ENCODE data around the gene ARL10.

The ARL10 gene, protein sequence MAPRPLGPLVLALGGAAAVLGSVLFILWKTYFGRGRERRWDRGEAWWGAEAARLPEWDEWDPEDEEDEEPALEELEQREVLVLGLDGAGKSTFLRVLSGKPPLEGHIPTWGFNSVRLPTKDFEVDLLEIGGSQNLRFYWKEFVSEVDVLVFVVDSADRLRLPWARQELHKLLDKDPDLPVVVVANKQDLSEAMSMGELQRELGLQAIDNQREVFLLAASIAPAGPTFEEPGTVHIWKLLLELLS

DNA sequence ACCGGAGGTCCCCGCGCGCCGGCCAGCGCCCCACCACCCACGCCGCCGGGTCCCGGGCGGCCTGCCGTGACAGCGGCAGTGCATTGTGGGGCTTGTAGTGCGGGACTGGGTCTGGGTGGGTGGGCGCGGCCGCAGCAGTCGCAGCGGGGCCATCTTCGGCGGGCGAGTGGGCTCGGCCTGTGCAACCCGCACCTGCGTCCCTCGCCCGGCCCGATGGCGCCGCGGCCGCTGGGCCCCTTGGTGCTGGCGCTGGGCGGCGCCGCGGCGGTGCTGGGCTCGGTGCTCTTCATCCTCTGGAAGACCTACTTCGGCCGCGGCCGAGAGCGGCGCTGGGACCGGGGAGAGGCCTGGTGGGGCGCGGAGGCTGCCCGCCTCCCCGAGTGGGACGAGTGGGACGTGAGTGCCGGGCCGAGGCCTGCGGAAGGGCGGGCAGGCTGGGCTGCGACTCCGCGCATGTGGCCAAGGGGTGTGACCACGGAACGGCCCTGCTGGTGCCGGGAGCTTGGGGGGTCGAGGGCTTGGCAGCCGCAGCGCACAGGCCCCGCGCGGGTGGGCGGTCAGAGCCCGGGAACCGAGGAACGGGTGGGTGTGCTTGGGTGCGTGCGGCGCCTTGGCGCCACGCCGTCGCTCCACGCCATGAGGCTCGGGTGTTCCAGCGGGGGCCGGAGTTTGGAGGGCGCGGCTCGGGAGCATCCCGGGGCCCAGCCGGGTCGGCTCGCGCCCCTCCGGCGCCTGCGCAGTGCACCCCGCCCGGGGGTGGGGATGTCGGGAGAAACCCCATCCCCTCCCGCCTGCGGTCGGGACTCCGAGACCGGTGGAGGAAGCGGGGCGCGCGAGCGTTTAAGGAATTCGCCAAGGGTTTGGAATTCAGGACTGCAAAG is at the start of gene ARL10:
Gene ARL10, plus strand, starts transcription at position 137 of the 881 bp plus-strand sequence. Its CDS starts 77 bp downstream, at position 214.
- DNase-seq, result peak; percentile 78

DNA sequence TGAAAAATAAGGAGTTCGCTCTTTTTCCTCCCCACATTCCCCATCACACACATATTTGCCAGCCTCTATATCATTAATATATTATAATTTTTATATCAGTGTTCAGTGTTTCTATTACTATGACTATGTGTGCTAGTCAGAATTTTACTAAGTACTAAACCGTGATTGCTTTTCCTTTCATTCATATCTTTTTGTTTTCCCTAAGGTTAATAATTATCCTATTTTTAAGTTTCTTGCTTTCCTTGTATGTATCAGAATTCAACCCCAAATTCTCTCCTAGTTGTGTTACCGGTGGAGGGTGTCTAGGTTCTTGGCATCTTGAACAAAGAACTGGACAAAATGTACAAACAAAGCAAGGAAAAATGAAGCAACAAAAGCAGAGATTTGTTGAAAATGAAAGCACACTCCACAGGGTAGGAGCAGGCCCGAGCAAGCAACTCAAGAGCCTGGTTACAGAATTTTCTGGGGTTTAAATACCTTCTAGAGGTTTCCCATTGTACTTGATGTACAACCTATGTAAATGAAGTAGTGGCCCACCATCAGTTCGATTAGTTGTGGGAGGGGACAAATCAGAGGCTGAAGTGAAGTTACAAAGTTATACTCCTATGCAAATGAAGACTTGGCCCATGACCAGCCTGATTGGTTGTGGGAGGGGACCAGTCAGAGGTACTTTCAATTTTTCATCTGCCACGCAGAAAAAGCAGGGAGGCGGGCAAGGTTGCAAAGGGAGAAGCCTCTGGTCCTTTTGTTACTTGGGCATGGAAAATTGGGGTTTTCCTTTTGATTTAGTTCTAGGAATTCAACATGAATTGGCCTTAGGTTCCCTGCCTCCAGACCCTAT is 47.5 kb upstream of the ARL10 start:
- no peak for DNase-seq

DNA sequence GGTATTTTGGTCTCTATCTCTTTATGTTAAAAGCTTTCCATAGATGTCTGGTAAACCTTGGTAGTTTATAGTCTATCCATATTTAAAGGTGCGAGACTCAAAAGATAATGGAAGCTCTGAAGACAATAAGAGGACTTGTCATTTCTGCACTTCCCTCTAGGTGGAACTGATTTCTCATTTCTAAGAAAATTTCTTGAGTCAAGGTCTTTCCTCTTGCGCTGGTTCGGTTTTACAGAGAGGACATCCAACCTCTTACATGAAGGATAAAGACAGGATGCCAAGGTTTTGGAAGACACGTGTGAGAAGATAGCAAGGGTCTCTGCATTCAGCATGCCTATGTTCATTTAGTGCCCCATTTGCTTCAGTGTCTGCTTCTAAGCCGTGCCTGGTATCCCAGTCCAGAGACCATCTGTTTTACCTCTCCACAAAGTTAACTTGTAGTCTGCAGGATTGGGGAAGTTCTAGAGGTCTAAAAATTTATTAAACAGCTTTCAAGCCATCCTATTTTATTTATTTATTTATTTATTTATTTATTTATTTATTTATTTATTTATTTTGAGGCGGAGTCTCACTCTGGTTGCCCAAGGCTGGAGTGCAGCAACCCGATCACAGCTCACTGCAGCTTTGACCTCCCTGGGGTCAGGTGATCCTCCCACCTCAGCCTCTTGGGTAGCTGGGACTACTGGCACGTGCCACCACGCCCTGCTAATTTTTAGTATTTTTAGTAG is 45.3 kb upstream of the ARL10 start:
- no peak for DNase-seq

DNA sequence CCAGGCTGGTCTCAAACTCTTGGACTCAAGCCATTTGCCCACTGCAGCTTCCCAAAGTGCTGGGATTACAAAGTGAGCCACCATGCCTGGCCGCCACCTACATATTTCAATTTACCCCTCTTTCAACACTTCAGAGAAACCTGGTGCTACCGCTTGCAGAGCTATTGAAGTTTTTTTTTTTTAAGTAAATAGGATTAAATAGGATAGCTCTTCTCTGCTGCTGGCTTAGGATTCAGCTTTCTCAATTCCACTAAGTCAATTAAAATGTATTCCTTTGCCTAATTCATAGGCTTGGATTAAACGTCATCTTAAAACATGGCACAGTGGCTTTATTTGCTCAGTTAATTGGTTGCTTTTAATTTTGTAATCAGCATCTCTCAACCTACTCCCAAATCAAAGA is 44.7 kb upstream of the ARL10 start:
- DNase-seq, result no peak

DNA sequence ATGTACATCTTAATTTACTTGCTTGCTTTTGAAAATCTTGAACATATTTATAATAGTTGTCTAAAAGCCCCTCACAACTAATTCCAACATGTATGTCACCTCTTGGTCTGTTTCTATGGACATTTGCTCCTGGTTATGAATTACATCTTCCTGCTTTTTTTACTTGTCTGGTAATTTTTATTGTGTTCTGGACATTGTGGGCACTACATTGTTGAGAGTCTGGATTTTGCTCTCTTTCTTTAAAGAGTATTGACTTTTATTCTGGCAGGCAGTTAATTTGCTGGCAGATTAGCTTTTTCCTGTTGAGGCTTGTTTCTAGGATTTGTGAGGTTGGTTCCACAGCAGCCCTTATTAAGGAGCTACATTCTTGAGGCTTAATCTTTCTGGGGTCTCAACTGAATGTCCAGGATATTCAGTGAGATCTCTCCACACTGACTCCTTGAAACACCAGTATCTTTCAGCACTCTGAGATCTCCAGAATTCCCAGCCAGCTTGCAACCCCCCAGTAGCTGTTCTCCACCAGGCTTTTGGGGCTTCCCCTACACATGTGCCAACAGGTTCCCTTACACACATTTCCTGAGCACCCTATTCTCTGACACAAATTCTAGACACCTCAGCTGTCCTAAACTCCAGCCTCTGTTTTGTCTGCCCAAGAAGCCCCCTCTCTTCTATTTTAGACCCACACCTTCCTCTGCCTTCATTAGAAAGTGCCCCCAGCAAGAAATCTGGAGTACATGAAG is 31.1 kb upstream of the ARL10 start:
- no peak for DNase-seq

DNA sequence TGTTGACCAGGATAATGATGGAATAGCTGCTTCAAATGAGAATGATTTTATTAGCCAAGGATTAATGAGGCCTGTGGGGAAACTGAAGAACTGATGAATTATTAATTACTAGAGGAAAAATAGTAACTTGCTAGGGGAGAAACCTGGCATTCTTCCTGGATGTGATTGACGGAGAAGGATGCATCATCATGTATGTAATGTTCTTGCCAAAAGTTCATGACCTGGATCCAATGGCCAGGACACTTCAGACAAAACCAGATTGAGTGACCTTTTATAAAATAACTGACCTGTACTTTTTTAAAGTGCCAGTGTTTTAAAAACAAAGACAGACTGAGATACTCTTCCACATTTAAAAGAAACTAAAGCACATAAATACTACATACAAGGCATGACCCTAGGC is 27.4 kb upstream of the ARL10 start:
- DNase-seq, result no peak

DNA sequence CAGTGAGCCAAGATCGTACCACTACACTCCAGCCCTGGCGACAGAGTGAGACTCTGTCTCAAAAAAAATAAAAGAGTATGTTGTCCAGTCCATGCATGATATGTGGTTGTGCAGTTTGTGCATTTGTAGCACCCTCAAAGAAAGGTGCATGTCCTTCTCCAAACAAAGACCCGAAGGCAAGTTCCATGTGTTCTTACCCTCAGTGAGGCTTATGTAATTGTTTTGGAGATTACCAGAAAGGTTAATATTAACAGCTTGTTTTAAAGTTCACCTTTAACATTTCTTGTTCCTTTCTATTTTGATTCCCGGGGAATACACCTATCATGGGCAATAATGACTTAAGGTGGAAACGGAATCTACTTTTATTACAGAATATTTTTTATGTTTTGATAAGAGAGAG is 26.0 kb upstream of the ARL10 start:
- DNase-seq, result no peak

DNA sequence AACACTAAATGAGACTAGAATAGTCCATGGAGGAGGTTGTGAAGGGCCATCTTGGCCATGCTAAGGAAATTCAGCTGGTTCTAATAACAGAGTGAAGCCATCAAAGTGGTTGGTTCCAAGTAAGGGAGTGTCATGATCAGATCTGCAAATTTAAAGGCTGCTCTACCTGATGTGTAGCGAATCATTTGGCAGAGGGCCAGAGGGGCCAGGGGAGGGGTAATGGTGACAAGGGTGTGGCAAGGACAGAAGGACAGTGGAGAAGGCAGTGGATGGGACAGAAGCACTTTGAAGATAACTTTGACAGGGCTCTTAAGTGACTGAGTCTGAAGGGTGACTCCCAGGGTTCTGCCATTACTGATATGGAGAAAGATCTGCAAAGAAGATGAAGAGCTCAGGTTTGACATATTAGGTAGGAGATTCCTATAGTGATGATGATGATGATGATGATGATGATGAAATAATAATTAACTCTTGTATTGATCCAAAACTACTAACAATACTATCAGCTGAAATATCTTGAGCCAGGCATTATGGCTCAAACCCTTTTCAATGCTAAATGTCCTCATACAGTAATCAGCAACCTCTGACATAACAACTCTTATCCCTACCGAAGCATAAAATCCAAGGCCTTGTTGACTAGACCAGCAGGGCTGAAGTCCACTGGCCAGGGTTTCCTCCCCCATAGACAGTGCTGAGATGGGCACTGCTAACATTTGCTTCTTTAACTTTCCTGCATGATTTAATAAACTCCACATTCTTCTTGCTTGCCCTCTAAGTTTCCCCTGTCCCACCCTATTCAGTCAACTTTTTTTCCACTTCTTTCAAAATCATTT is 23.7 kb upstream of the ARL10 start:
- DNase-seq, result no peak

DNA sequence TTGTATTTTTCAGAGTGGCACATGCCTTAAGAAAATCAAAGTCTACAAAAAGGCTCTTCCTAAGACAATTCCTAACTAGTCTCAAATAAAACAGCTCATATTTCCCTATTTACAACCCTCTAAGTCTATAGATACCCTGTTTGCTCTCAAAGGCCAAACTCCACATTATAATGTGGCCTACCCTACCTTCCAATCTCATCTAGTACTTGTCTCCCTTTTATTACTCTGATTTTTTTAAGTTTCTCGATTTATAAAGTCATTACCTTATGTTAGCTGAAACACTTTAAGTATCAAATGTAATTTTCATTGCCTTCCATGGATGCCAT is 23.2 kb upstream of the ARL10 start:
- no peak for DNase-seq

DNA sequence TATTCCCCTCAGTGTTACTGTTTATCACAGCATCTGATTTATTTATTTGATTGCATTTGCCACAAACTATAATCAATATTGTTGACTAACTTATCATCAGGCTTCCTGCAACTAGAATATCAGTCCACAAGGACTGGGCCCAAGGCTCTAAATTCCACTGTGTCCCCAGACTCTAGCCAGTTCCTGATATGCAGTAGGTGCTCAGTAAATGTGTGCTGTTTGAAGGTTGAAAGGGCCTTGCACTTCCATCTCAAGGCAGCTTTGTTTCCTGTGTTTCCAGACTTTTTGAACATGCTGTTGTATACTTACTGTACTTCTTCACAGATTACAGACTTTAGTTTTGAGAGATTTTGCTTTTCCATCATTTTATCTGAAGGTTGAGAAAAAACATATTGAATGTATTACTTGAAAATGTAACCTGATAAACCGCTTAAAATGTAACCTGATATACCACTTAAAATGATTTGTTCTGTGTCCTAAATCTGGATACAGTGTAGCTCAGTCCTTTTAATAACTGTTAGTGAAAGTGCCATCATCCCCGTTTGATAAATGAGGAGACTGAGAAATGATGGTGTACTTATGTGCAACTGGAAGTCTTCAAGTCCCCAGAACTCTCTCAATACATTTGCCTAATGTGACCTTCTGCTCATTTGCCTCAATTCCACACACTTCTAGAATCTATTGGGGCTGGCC is 22.4 kb upstream of the ARL10 start:
- DNase-seq, result no peak

DNA sequence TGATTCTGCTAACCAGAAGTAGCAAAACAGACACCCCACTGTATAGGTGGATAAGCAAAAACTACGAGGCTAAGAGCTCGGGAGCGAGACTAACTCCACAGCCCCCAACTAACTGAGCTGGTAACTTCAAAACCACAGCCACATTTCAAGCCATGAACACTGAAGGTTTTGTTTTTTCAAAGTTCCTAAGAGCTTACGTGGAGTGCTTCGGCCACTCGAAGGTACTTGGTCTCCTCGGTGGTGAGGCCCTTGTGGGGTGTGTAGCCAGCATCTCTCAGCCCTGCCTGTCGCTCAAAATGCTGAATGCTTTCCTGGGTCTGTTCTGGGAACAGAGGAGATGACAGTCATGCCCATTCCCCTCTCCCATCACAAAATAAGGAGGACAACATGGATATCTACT is 14.9 kb upstream of the ARL10 start:
- DNase-seq, result no peak

DNA sequence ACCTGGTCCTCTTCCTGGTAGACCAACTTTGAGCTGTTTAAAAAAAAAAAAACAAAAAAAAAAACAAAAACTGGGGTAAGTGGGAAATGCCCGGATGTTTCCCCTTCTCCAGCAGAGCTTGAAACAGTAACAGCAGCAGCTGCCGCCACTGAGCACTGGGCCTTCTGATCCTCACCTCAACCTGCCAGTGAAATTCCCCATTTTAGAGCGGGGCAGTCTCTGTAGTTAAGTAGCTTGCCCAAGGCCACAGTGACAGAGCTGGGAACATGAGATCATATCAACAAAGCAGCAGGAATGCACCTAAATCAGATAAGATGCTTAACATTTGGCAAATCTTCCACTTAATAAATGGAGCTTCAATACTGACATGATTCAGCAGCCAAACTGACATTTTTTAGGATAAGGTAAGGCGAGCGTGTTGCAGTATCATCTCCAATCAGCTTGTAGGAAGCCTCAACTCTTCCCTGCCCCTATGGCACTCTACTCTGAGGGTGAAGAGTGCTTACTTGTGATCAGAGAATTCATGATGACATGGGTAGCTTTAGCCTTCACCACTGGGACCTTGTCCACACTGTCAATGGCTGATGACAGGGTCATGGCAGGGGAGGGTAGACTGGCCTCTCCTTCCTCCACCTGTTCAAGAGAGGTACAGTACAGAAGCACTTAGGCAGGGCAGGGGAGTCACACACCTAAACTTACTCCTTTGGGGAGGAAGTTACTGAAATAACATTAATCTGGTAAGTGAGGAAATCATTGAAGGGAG is 13.0 kb upstream of the ARL10 start:
- no peak for DNase-seq

DNA sequence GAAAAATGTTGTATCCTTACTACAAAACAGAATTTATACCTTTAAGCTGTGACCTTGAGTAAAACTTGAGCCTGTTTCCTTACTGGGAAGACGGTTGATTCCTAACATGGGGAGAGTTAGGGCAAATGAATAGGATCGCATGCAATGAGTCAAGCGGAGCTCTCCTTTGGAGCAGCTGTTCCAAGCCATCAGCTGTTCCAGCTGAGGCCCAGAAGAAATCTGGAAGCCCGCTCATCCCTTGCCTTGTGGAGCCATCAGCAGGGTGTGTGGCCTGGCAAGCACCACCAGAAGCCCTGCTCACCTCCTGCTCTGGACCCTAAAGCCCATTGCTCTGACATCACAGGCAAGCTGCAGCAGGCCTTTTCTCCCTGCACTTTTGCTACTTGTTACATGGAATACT is 11.8 kb upstream of the ARL10 start:
- no peak for DNase-seq

DNA sequence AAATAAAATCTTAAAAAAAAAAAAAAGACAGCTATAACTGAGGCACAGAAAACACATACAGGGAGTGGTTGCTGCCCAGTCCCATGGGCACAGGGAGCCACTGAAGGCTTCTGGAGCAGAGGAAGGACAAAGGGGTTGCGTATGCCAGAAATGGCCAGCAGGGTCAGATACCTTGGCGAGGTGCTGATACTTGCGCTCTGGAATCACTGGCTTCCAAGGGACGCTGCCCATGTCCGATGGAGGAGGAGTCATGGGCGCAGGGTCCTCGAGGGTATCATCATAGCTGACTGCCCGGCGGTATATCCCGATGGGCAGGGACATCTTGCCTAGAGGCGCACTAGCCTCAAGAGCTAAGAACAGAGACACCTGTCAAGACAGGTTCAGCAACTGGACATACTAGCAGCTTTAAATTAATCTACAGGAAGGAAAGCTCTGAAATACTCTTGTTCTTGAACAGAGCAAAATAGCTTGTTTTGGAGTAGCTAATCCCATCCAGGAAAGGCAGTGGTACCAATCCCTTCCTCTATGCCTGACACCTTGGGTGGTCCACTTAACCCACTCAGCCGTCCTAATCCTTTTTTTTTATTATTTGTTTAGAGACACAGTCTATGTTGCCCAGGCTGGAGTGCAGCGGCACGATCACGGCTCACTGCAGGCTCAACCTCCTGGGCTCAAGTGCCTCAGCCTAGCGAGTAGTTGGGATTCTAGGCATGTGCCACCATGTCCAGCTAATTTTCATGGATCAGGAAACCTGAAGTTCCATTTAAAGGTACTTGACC is 9.7 kb upstream of the ARL10 start:
- DNase-seq, result peak; percentile 34

DNA sequence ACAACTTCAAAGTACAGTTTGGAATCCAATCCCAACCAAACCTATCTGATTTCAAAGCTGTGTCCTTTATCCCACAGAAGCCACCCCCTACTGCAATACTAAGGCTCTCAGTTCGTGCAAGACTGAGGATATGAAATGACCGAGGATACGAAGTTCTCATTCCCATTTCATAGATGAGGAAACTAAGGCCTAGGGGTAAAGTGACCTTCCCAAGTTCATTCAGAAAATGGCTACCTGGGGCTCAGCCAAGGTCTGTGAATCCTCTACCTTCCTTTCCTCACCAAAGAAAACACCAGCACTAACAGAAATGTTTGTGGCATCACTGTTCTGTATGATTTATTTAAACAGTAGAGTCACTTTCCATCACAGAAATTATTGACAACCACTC is 9.1 kb upstream of the ARL10 start:
- DNase-seq, result no peak

DNA sequence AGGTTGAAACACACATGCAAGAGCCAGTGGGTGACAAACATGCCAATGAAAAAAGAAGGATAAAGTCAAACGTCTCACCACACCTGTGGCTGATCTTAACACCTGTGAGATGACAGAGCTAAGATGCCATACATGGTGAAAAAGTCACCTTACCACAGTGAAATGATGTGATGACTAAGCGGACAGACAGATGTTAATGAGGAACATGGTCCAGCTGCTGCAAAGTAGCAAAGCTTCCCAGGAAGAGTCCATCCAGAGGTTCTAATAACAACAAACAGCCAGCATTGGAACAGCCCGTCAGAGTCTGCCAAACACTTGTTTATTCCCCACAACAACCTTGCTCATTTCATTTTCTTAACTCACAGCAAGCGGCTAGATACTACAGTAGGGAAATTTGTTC is 5.6 kb upstream of the ARL10 start:
- DNase-seq, result no peak

DNA sequence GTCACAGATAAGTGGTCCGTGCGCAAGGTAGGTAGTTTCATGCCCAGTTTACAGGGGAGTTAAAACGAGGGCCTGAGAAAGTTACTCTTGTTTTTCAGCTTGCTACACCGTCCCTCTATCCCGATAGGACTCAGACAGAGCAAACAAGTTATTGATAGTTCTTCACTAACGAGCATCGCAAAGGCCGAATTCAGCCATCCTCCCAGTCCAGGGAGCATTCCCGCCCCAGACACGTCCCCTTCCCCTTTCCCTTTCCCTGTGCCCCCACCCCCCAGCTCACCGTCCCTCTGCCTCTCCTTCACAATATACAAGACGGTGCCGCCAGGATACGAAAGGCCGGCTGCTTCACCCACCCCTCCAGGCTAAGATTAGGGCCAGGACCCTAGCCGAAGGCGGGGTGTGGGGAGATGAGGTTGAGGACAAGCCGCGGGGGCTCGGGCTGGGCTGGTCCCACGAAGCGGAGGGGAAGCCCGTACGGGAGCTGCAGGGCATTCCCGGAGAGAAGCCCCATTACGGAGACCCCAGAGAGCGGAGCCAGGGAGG is 4.3 kb upstream of the ARL10 start:
- no peak for DNase-seq

DNA sequence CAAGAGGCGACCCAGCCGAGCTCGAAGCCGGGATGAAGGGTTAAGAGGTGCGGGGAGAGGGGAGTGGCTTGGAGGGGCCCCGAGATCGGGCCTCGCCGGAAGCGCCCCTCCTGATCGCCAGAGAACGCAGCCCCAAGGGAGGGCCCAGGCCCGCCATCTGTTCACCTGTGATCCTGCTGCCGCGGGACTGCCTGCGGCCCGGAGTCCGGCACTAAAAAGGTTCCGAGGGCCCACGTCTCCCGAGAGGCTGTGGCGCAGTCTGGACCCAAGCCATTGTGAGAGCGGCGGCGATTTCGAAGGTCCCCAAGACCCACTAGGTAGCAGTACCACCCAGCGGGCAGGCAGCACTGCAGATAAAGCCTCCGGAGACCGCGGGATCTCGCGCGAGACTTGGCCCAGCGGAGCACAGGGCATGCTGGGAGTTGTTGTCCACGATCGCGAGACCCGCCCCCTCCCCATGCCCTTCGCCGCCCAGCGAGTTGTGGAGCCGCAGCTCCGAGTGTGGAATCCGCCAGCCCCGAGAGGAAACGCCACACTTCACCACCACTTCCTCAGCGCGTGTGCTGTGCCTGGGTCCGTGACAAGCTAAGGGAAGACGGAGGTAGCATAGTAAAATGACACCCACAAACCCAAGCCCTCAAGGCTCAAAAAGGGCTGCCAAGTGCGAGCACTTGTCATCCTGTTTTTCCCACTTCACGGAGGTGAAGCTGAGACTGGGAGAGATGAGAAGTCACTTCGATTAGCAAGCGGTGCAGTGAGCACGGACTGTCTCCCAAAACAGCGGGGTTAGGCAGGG is 3.7 kb upstream of the ARL10 start, which contains the start of gene KIAA1191:
Gene KIAA1191, minus strand, starts transcription at position 328 of the 796 bp plus-strand sequence. CDS start 2,256 bp downstream, outside the sequence.
- peak; percentile 96 for DNase-seq

All from eye (tissue), 1 donor.